SK-N-SH (cell line): Measurements from ENCODE around the gene PRKN. TPM values are rescaled to one million over a fixed set of nuclear protein-coding genes. Genes with fewer than 3 reads are reported as not detected.

Experiments
- CTCF ChIA-PET: fragments of 300-600, 350-600 bp; formaldehyde crosslinking; extraction: SDS; loops from one replicate; lab custom pipeline; 2021; lab: Yijun Ruan, JAX
- POLR2A ChIA-PET: fragments of 350-600 bp; sonication (Branson Sonifier 250); formaldehyde crosslinking; extraction: SDS; loops from one replicate; lab custom pipeline; 2020; ENCODE audit warnings: antibody characterized with exemption, inconsistent platforms; lab: Yijun Ruan, JAX
- DNase-seq: peaks from one replicate; pipeline ENCODE4 v3.0.0; 2012
- H2AFZ ChIP-seq: fragments of 200-600 bp; sonication (generic); 2 replicates; pipeline ENCODE4 v1.8.1; 2016; ENCODE audit warnings: antibody characterized with exemption, mild to moderate bottlenecking, low read depth
- H3F3A ChIP-seq: fragments of 200-600 bp; sonication (generic); replicated peaks from 2 replicates; pipeline ENCODE3; 2016; ENCODE audit warnings: antibody characterized with exemption, mild to moderate bottlenecking; ENCODE audit not compliant: insufficient read depth
- H3K27ac ChIP-seq, 2 experiments: fragments of 200-500 bp in 1 of 2; fragments of 200-600 bp in 1 of 2; sonication (Bioruptor generic) in 1 of 2; sonication (generic), shearing (Covaris generic) in 1 of 2; 2 replicates each; pipeline versions ENCODE4 v1.5.1 to v1.6.1; 2014 to 2016; ENCODE audit warnings: low read depth in 2 of 2, inconsistent platforms in 1 of 2, low read length in 1 of 2, mild to moderate bottlenecking in 1 of 2, mixed read lengths in 1 of 2
- H3K27me3 ChIP-seq: fragments of 200-600 bp; sonication (generic), shearing (Covaris generic); 2 replicates; pipeline ENCODE4 v1.6.1; 2016; ENCODE audit warnings: mixed run types; ENCODE audit not compliant: insufficient read depth
- H3K36me3 ChIP-seq, 2 experiments: fragments of 200-500 bp in 1 of 2; fragments of 200-600 bp in 1 of 2; sonication (Bioruptor generic) in 1 of 2; sonication (generic) in 1 of 2; replicated peaks in 1 of 2; 2 replicates each; pipeline versions ENCODE3 to v1.5.1; 2014 to 2016; ENCODE audit warnings: low read length in 1 of 2, mild to moderate bottlenecking in 1 of 2; ENCODE audit not compliant: insufficient read depth in 2 of 2, control insufficient read depth in 1 of 2
- H3K4me1 ChIP-seq, 2 experiments: fragments of 200-500 bp in 1 of 2; fragments of 200-600 bp in 1 of 2; sonication (Bioruptor generic) in 1 of 2; sonication (generic), shearing (Covaris generic) in 1 of 2; 2 replicates each; pipeline versions ENCODE4 v1.5.1 to v1.6.1; 2014 to 2016; ENCODE audit warnings: low read depth in 1 of 2, low read length in 1 of 2, mixed run types in 1 of 2; ENCODE audit not compliant: insufficient read depth in 2 of 2, control insufficient read depth in 1 of 2
- H3K4me2 ChIP-seq: fragments of 200-600 bp; sonication (generic), shearing (Covaris generic); 2 replicates; pipeline ENCODE4 v1.6.1; 2017; ENCODE audit warnings: mixed run types
- H3K4me3 ChIP-seq, 2 experiments: fragments of 200-500 bp in 1 of 2; fragments of 200-600 bp in 1 of 2; sonication (Bioruptor generic) in 1 of 2; sonication (generic), shearing (Covaris generic) in 1 of 2; 2 replicates each; pipeline versions ENCODE4 v1.5.1 to v1.8.1; 2014 to 2016; ENCODE audit warnings: low read depth in 2 of 2, inconsistent platforms in 1 of 2, low read length in 1 of 2, mild to moderate bottlenecking in 1 of 2, mixed read lengths in 1 of 2, moderate library complexity in 1 of 2
- H3K79me2 ChIP-seq: fragments of 200-600 bp; sonication (generic); 2 replicates; pipeline ENCODE4 v1.8.1; 2017; ENCODE audit warnings: mild to moderate bottlenecking; ENCODE audit not compliant: insufficient read depth
- H3K9ac ChIP-seq: fragments of 200-600 bp; sonication (generic); 2 replicates; pipeline ENCODE4 v1.6.1; 2017; ENCODE audit warnings: mixed run types
- H3K9me2 ChIP-seq: fragments of 200-600 bp; sonication (generic); 2 replicates; pipeline ENCODE4 v1.6.1; 2017; ENCODE audit warnings: mixed run types
- H3K9me3 ChIP-seq: fragments of 200-600 bp; sonication (generic); 2 replicates; pipeline ENCODE4 v1.6.1; 2017; ENCODE audit warnings: mixed run types, mild to moderate bottlenecking, moderate library complexity
- H4K20me1 ChIP-seq: fragments of 200-600 bp; sonication (generic); 2 replicates; pipeline ENCODE4 v1.6.1; 2017; ENCODE audit warnings: mild to moderate bottlenecking, mixed run types; ENCODE audit not compliant: insufficient read depth
- CHD2 ChIP-seq: fragments of 150-350 bp; IDR thresholded peaks from 2 replicates; pipeline ENCODE4 v1.6.1; 2018; ENCODE audit warnings: low read length; ENCODE audit not compliant: partially characterized antibody
- EP300 ChIP-seq, 2 experiments: IDR thresholded peaks; 2 replicates each; pipeline versions ENCODE4 v1.4.0 to v1.6.1; 2012; ENCODE audit warnings: borderline replicate concordance in 1 of 2, low read depth in 1 of 2, low read length in 1 of 2
- EZH2phosphoT487 ChIP-seq: fragments of 200-600 bp; sonication (generic); IDR thresholded peaks from 2 replicates; pipeline ENCODE4 v1.6.1; 2017; ENCODE audit warnings: low read depth, mixed run types, mild to moderate bottlenecking, antibody characterized with exemption, moderate library complexity, borderline replicate concordance
- FOXJ3 ChIP-seq: sonication (generic); formaldehyde crosslinking; IDR thresholded peaks from 2 replicates; pipeline ENCODE4 v1.5.1; 2020; ENCODE audit warnings: mild to moderate bottlenecking, missing genetic modification reagents
- GATA2 ChIP-seq: sonication (generic); formaldehyde crosslinking; IDR thresholded peaks from 2 replicates; pipeline ENCODE4 v1.5.0; 2020; ENCODE audit warnings: mild to moderate bottlenecking, missing genetic modification reagents
- MXI1 ChIP-seq: IDR thresholded peaks from 2 replicates; pipeline ENCODE4 v1.6.1; 2012; ENCODE audit warnings: mild to moderate bottlenecking, low read depth, low read length, improper control_type of control experiment
- NFIC ChIP-seq: IDR thresholded peaks from 2 replicates; pipeline ENCODE4 v1.4.0; 2012; ENCODE audit warnings: borderline replicate concordance
- NRF1 ChIP-seq: IDR thresholded peaks from 2 replicates; pipeline ENCODE4 v1.6.1; 2012; ENCODE audit warnings: low read depth, mild to moderate bottlenecking, low read length
- POLR2AphosphoS5 ChIP-seq: IDR thresholded peaks from 2 replicates; pipeline ENCODE4 v1.6.1; 2012; ENCODE audit warnings: low read depth, low read length
- SIN3A ChIP-seq: IDR thresholded peaks from 2 replicates; pipeline ENCODE4 v1.6.1; 2012; ENCODE audit warnings: low read depth, mild to moderate bottlenecking, low read length, moderate library complexity, borderline replicate concordance
- SMC3 ChIP-seq: IDR thresholded peaks from 2 replicates; pipeline ENCODE4 v1.6.1; 2012; ENCODE audit warnings: low read depth, low read length, improper control_type of control experiment
- TAF1 ChIP-seq: IDR thresholded peaks from 2 replicates; pipeline ENCODE4 v1.6.1; 2012; ENCODE audit warnings: low read depth, mild to moderate bottlenecking, low read length, moderate library complexity, borderline replicate concordance
- TCF12 ChIP-seq: IDR thresholded peaks from 2 replicates; pipeline ENCODE4 v1.4.0; 2012
- WGBS: methylation state at CpG from one replicate; pipeline ENCODE4 v1.1.6; 2017; ENCODE audit warnings: low lambda C conversion rate; 5-methylcytosine and 5-hydroxymethylcytosine counted together
- polyA plus RNA-seq, 3 experiments: library from polyadenylated mRNA; depleted of rRNA; stranded (reverse); fragments of >200 nt; gene quantifications; 2 replicates each; pipeline ENCODE4 v1.2.3, GENCODE V29; 2012
- TF ChIP-seq, protein P1 (sequence below): IDR thresholded peaks from 2 replicates; pipeline ENCODE4 v1.4.0; 2012; ENCODE audit warnings: low read depth, borderline replicate concordance
- TF ChIP-seq, protein P2 (sequence below): IDR thresholded peaks from 2 replicates; pipeline ENCODE4 v1.4.0; 2012; ENCODE audit warnings: low read depth, borderline replicate concordance
- TF ChIP-seq, protein P3 (sequence below): IDR thresholded peaks from 2 replicates; pipeline ENCODE4 v1.6.1; 2012; ENCODE audit warnings: mild to moderate bottlenecking, low read depth, low read length, moderate library complexity
- TF ChIP-seq, protein P4 (sequence below): fragments of 150-350 bp; IDR thresholded peaks from 2 replicates; pipeline ENCODE4 v1.6.1; 2017; ENCODE audit warnings: antibody characterized with exemption, low read length, low read depth, borderline replicate concordance
- TF ChIP-seq, protein P5 (sequence below): fragments of 150-350 bp; IDR thresholded peaks from 2 replicates; pipeline ENCODE4 v1.6.1; 2016; ENCODE audit warnings: mild to moderate bottlenecking, low read depth, low read length
- TF ChIP-seq, protein P6 (sequence below): fragments of 200-600 bp; sonication (generic); IDR thresholded peaks from 2 replicates; pipeline ENCODE4 v1.6.1; 2017; ENCODE audit warnings: antibody characterized with exemption, mild to moderate bottlenecking, moderate library complexity

Gene PRKN
- polyA plus RNA-seq, 1 of the 3 experiments (the other 2 are of a cell fraction), result 0.76 TPM

DNA sequence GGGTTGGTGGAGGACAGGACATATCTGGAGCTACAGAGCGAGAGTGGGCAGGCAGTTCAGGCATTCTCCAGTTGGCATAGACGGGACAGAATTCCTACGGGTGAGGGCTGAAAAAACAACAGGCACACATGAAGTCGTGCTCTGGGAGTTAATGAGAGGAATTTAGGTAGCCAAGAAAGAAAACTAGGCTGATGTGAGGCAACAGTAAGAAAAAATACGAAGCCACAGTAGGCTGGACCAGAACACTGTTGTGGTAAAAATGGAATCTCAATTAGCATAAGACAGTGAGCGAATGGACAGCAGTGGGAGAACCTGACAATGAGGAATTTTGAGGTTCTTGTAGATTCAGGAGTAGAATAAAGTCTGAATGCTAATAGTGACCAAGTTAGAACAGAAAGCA, 965.6 kb downstream of the PRKN start:
- Histone ChIP-seq H3K4me3 (no peak overlapping the region), H3K4me2 (no peak overlapping the region), H3K9me3 (no peaks in the 10 kb centered on the region), H3K9me2 (0 out of 2 replicates have a peak, but pooled peaks cover 2% of the 10 kb centered on the region), H4K20me1 (no peaks in the 10 kb centered on the region), H3K79me2 (no peaks in the 10 kb centered on the region), H3K27ac (no peak overlapping the region), H3K27me3 (no peaks in the 10 kb centered on the region), H3F3A (no peaks in the 10 kb centered on the region), H3K4me1 (no peaks in the 10 kb centered on the region), H2AFZ (no peak overlapping the region), H3K36me3 (no peaks in the 10 kb centered on the region), H3K9ac (no peak overlapping the region)
- 39% methylated on average over 6 of the region's 6 CpGs for WGBS
- CTCF ChIA-PET, result interaction anchor here (1.0 kb wide), 1 partner anchor 10 kb away, joined by 3 read pairs; no protein-coding TSS in a partner anchor
- TF ChIP-seq, protein P1, sequence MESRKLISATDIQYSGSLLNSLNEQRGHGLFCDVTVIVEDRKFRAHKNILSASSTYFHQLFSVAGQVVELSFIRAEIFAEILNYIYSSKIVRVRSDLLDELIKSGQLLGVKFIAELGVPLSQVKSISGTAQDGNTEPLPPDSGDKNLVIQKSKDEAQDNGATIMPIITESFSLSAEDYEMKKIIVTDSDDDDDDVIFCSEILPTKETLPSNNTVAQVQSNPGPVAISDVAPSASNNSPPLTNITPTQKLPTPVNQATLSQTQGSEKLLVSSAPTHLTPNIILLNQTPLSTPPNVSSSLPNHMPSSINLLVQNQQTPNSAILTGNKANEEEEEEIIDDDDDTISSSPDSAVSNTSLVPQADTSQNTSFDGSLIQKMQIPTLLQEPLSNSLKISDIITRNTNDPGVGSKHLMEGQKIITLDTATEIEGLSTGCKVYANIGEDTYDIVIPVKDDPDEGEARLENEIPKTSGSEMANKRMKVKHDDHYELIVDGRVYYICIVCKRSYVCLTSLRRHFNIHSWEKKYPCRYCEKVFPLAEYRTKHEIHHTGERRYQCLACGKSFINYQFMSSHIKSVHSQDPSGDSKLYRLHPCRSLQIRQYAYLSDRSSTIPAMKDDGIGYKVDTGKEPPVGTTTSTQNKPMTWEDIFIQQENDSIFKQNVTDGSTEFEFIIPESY, result no peak
- no peak for TF ChIP-seq POLR2AphosphoS5
- TF ChIP-seq, protein P2, sequence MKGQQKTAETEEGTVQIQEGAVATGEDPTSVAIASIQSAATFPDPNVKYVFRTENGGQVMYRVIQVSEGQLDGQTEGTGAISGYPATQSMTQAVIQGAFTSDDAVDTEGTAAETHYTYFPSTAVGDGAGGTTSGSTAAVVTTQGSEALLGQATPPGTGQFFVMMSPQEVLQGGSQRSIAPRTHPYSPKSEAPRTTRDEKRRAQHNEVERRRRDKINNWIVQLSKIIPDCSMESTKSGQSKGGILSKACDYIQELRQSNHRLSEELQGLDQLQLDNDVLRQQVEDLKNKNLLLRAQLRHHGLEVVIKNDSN, result no peak
- TF ChIP-seq NFIC, result no peak
- TF ChIP-seq SIN3A, result no peak
- TF ChIP-seq FOXJ3 (CRISPR knock-in tag), result no peak
- TF ChIP-seq TCF12, result no peak
- TF ChIP-seq, protein P3, sequence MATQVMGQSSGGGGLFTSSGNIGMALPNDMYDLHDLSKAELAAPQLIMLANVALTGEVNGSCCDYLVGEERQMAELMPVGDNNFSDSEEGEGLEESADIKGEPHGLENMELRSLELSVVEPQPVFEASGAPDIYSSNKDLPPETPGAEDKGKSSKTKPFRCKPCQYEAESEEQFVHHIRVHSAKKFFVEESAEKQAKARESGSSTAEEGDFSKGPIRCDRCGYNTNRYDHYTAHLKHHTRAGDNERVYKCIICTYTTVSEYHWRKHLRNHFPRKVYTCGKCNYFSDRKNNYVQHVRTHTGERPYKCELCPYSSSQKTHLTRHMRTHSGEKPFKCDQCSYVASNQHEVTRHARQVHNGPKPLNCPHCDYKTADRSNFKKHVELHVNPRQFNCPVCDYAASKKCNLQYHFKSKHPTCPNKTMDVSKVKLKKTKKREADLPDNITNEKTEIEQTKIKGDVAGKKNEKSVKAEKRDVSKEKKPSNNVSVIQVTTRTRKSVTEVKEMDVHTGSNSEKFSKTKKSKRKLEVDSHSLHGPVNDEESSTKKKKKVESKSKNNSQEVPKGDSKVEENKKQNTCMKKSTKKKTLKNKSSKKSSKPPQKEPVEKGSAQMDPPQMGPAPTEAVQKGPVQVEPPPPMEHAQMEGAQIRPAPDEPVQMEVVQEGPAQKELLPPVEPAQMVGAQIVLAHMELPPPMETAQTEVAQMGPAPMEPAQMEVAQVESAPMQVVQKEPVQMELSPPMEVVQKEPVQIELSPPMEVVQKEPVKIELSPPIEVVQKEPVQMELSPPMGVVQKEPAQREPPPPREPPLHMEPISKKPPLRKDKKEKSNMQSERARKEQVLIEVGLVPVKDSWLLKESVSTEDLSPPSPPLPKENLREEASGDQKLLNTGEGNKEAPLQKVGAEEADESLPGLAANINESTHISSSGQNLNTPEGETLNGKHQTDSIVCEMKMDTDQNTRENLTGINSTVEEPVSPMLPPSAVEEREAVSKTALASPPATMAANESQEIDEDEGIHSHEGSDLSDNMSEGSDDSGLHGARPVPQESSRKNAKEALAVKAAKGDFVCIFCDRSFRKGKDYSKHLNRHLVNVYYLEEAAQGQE, result no peak
- TF ChIP-seq EP300 (IDR thresholded peaks at IDR 0.05; ENCODE audit: borderline replicate concordance in 1 of 2, low read depth in 1 of 2, low read length in 1 of 2), result no peak
- TF ChIP-seq MXI1, result no peak
- TF ChIP-seq, protein P4, sequence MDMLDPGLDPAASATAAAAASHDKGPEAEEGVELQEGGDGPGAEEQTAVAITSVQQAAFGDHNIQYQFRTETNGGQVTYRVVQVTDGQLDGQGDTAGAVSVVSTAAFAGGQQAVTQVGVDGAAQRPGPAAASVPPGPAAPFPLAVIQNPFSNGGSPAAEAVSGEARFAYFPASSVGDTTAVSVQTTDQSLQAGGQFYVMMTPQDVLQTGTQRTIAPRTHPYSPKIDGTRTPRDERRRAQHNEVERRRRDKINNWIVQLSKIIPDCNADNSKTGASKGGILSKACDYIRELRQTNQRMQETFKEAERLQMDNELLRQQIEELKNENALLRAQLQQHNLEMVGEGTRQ, result no peak
- TF ChIP-seq, protein P5, sequence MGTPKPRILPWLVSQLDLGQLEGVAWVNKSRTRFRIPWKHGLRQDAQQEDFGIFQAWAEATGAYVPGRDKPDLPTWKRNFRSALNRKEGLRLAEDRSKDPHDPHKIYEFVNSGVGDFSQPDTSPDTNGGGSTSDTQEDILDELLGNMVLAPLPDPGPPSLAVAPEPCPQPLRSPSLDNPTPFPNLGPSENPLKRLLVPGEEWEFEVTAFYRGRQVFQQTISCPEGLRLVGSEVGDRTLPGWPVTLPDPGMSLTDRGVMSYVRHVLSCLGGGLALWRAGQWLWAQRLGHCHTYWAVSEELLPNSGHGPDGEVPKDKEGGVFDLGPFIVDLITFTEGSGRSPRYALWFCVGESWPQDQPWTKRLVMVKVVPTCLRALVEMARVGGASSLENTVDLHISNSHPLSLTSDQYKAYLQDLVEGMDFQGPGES, result no peak
- TF ChIP-seq CHD2, result no peak
- no peak for TF ChIP-seq EZH2phosphoT487
- TF ChIP-seq SMC3, result no peak
- no peak for TF ChIP-seq TAF1
- no peak for TF ChIP-seq NRF1
- TF ChIP-seq, protein P6, sequence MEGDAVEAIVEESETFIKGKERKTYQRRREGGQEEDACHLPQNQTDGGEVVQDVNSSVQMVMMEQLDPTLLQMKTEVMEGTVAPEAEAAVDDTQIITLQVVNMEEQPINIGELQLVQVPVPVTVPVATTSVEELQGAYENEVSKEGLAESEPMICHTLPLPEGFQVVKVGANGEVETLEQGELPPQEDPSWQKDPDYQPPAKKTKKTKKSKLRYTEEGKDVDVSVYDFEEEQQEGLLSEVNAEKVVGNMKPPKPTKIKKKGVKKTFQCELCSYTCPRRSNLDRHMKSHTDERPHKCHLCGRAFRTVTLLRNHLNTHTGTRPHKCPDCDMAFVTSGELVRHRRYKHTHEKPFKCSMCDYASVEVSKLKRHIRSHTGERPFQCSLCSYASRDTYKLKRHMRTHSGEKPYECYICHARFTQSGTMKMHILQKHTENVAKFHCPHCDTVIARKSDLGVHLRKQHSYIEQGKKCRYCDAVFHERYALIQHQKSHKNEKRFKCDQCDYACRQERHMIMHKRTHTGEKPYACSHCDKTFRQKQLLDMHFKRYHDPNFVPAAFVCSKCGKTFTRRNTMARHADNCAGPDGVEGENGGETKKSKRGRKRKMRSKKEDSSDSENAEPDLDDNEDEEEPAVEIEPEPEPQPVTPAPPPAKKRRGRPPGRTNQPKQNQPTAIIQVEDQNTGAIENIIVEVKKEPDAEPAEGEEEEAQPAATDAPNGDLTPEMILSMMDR, result no peak
- TF ChIP-seq GATA2 (CRISPR knock-in tag), result no peak
- no peak for DNase-seq
- POLR2A ChIA-PET, result no interaction called here
